Motor neuron (in vitro differentiated cells): ENCODE results near the gene CACNA1S. TPM values are rescaled to one million over a fixed set of nuclear protein-coding genes. Genes with fewer than 3 reads are reported as not detected.

ENCODE experiments used
- ATAC-seq, 8 experiments: fragments of 200-7000 bp; cut with Tn5 transposase; replicated peaks in 6 of 8; 2 replicates each; pipeline ENCODE4 v1.8.0; 2021; ENCODE audit warnings: mild to moderate bottlenecking in 8 of 8, moderate library complexity in 8 of 8
- H3K27ac ChIP-seq, 2 donors: fragments of 250-450 bp; sonication (Bioruptor Pico); 2 replicates each; pipeline ENCODE4 v1.9.0; 2021; ENCODE audit warnings: antibody characterized with exemption in 2 of 2, mild to moderate bottlenecking in 2 of 2, moderate library complexity in 1 of 2
- H3K4me1 ChIP-seq, 2 donors: fragments of 250-450 bp; sonication (Bioruptor Pico); replicated peaks in 1 of 2; 2 replicates each; pipeline ENCODE4 v1.6.1; 2021; ENCODE audit warnings: antibody characterized with exemption in 2 of 2, mild to moderate bottlenecking in 2 of 2, moderate library complexity in 1 of 2
- H3K4me3 ChIP-seq, 5 donors: fragments of 250-450 bp; sonication (Bioruptor Pico); 2 replicates each; pipeline ENCODE4 v1.9.0; 2021; ENCODE audit warnings: antibody characterized with exemption in 5 of 5, mild to moderate bottlenecking in 5 of 5, moderate library complexity in 4 of 5
- whole genome bisulfite sequencing, 10 experiments: fragments of 450-650 bp; shearing (Covaris generic); methylation state at CpG; one replicate each; pipeline ENCODE4 v1.0.0; 2022; 5-methylcytosine and 5-hydroxymethylcytosine counted together
- in situ Hi-C, 9 experiments: fragments of 400-800 bp; cut with MboI; loops; one replicate each; pipeline ENCODE4 v1.15.0; 2021; ENCODE audit warnings: low sequenced_read_pairs in 9 of 9, low pct_unique_long_range_greater_than_20kb in 2 of 9; ENCODE audit not compliant: unreplicated experiment in 9 of 9
- total RNA-seq, 8 experiments: library from RNA; unstranded; fragments of 300-600 nt; gene quantifications; 2 replicates each; pipeline versions ENCODE4 v1.2.3 to v1.2.4, GENCODE V29; 2022

CACNA1S gene
- total RNA-seq, 8 experiments from 2014 or later = under 0.01 to 0.09 (median 0.04) TPM; not detected in 4

- 40 to 80% (median 50%) methylated on average over 1 to 3 of the region's 4 CpGs; no CpG with 5 or more reads in 7 of the 10 experiments for WGBS, 10 experiments
- Histone ChIP-seq H3K4me1 (peaks cover 47 to 52% of the 10 kb centered on the region in 2 donors), H3K4me3 (no peak overlapping the region), H3K27ac (no peak overlapping the region)
- in situ Hi-C loops = no loop called here
- peak in 3 of 8 experiments; percentile 16 to 35 (median 22) for ATAC-seq
Observed at GRCh38 chr1:201094832-201095231, 17.4 kb downstream of the CACNA1S start.

GRCh38 chr1:201093962-201094361 lies 18.3 kb downstream of the CACNA1S start:
- in situ Hi-C loops = no loop called here
- H3K27ac ChIP-seq = no peak overlapping the region
- peaks cover 47 to 51% of the 10 kb centered on the region in 2 donors for H3K4me1 ChIP-seq
- H3K4me3 ChIP-seq = no peak overlapping the region
- ATAC-seq = no peak
- WGBS, 10 experiments = 17 to 100% (median 73%) methylated on average over 1 to 4 of the region's 7 CpGs

- 0 to 92% (median 72%) methylated on average over 1 to 7 of the region's 7 CpGs; no CpG with 5 or more reads in 5 of the 10 experiments for WGBS, 10 experiments
- Histone ChIP-seq H3K27ac (no peak overlapping the region), H3K4me1 (peaks cover 46 to 47% of the 10 kb centered on the region in 2 donors), H3K4me3 (no peak overlapping the region)
- ATAC-seq = no peak
- in situ Hi-C loops = no loop called here
Observed at GRCh38 chr1:201093561-201093960, 18.7 kb downstream of the CACNA1S start.

DNA sequence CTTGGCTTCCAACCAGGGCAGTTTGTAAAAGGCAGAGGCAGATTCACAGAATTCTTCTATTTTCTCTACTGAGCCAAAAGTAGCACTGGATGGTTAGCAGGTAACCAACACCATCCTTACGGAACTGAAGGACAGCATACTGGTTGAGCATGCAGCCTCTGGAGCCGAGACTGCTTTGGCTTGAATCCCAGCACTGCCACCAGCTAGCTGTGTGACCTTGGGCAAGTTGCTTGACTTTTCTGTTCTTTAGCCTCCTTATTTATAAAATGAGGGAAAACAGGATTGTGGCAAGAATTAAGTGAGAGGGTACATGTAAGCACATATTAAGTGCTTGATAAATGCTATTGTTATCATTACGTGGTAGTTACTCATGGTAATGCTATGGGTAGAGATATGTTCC lies 19.5 kb downstream of the CACNA1S start:
- Histone ChIP-seq H3K4me3 (no peak overlapping the region), H3K4me1 (peaks cover 44 to 46% of the 10 kb centered on the region in 2 donors), H3K27ac (no peak overlapping the region)
- in situ Hi-C loops = no loop called here
- 17 to 100% (median 84%) methylated on average over 1 to 3 of the region's 3 CpGs; no CpG with 5 or more reads in 2 of the 10 experiments for WGBS, 10 experiments
- ATAC-seq = no peak

- ATAC-seq = no peak
- no peak overlapping the region for H3K27ac ChIP-seq
- peaks cover 32 to 33% of the 10 kb centered on the region in 2 donors for H3K4me1 ChIP-seq
- no peak overlapping the region for H3K4me3 ChIP-seq
- WGBS, 10 experiments = 65 to 100% (median 100%) methylated on average over 1 to 4 of the region's 4 CpGs; no CpG with 5 or more reads in 4 of the 10 experiments
- in situ Hi-C loops = no loop called here
Observed at GRCh38 chr1:201091256-201091655, 21.0 kb downstream of the CACNA1S start.

GRCh38 chr1:201090541-201090940 lies 21.7 kb downstream of the CACNA1S start:
- ATAC-seq = no peak
- 0 to 100% (median 84%) methylated on average over 1 to 4 of the region's 4 CpGs; no CpG with 5 or more reads in 3 of the 10 experiments for WGBS, 10 experiments
- Histone ChIP-seq H3K4me3 (no peak overlapping the region), H3K27ac (no peak overlapping the region), H3K4me1 (peaks cover 25 to 26% of the 10 kb centered on the region in 2 donors)
- in situ Hi-C loops = no loop called here

- Histone ChIP-seq H3K4me1 (peaks cover 22 to 24% of the 10 kb centered on the region in 2 donors), H3K27ac (no peak overlapping the region), H3K4me3 (no peak overlapping the region)
- whole genome bisulfite sequencing, 10 experiments = 26 to 70% (median 44%) methylated on average over 2 to 4 of the region's 5 CpGs; no CpG with 5 or more reads in 5 of the 10 experiments
- in situ Hi-C loops = no loop called here
- peak in 5 of 8 experiments; percentile 30 to 69 (median 51) for ATAC-seq
Observed at GRCh38 chr1:201089596-201089995, 22.6 kb downstream of the CACNA1S start.

- Histone ChIP-seq H3K4me1 (peaks cover 25 to 30% of the 10 kb centered on the region in 2 donors), H3K27ac (no peak overlapping the region), H3K4me3 (no peak overlapping the region)
- peak in 1 of 8 experiments; percentile 10 for ATAC-seq
- in situ Hi-C loops = no loop called here
- WGBS, 10 experiments = 40 to 95% (median 93%) methylated on average over 2 to 18 of the region's 19 CpGs; no CpG with 5 or more reads in 3 of the 10 experiments
Observed at GRCh38 chr1:201088901-201089525, 23.2 kb downstream of the CACNA1S start.

- peaks cover 31 to 36% of the 10 kb centered on the region in 2 donors for H3K4me1 ChIP-seq
- WGBS, 10 experiments = 25 to 100% (median 82%) methylated on average over 1 to 4 of the region's 4 CpGs
- in situ Hi-C loops = no loop called here
- ATAC-seq = no peak
- no peak overlapping the region for H3K4me3 ChIP-seq
- H3K27ac ChIP-seq = no peak overlapping the region
Observed at GRCh38 chr1:201088395-201088794, 23.8 kb downstream of the CACNA1S start.

DNA sequence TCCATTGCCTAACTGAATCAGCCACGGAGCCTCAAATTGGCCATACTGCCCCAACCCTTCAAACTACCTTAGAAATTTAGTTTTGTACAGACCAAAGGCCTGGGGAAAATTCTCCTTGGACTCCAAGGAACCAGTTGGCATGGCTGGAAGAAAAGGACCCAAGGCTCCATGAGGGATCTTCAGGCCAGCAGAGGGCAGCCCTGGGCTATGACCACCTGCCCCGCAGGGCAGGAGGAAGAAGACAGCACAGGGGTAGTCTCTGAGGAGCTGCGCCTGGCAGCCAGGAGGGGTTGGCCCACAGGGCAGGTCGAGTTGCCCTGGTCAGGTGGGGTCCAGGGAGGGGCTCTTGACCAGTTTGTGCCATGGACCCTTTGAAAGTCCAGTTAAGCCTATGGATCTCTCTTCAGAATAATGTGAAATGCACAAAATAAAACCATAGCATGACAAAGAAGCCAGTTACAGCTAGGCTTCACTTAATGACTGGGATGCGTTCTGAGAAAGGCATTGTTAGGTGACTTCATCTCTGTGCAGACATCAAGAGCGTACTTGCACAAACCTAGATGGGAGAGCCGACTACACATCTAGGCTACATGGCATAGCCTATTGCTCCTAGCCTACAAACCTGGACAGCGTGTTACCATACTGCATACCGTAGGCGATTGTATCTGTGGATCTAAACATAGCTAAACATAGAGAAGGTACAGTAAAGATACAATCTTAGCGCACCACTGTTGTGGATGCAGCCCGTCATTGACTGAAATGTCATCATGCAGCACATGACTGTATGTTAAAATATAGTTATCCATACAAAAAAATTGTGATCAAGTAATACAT lies 26.1 kb downstream of the CACNA1S start:
- peaks cover 35 to 38% of the 10 kb centered on the region in 2 donors for H3K4me1 ChIP-seq
- H3K4me3 ChIP-seq = no peak overlapping the region
- in situ Hi-C loops = no loop called here
- WGBS, 10 experiments = 45 to 89% (median 73%) methylated on average over 3 to 12 of the region's 12 CpGs; no CpG with 5 or more reads in 1 of the 10 experiments
- H3K27ac ChIP-seq = no peak overlapping the region
- peak in 4 of 8 experiments; percentile 9 to 91 (median 84) for ATAC-seq

GRCh38 chr1:201084295-201084694 lies 27.9 kb downstream of the CACNA1S start:
- WGBS, 10 experiments = 0 to 33% (median 6%) methylated on average over 1 to 6 of the region's 6 CpGs; no CpG with 5 or more reads in 1 of the 10 experiments
- peak in 6 of 8 experiments; percentile 20 to 99 (median 99) for ATAC-seq
- in situ Hi-C loops = no loop called here
- Histone ChIP-seq H3K27ac (peak overlapping the region; percentile 64 to 79), H3K4me3 (no peak overlapping the region), H3K4me1 (peaks cover 25 to 27% of the 10 kb centered on the region in 2 donors)

DNA sequence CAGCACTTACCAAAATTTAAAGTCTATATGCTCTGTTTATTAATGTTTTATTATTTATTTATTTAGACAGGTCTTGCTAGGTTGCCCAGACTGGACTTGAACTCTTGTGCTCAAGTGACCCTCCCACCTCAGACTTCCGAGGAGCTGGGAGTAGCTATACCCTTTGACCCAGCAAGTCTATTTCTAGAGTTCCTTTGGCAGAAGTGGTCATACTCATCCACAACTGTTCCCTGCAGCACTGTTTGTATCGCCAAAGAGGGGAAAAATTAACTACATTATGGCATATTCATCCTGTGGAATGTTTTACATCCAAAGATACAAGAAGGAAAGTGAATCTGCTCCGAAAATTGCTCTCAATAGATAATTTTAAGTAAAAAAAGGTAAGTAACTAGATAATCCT lies 28.5 kb downstream of the CACNA1S start:
- 13 to 80% (median 60%) methylated on average over 1 to 3 of the region's 3 CpGs; no CpG with 5 or more reads in 2 of the 10 experiments for WGBS, 10 experiments
- Histone ChIP-seq H3K4me3 (no peak overlapping the region), H3K4me1 (peaks cover 22 to 23% of the 10 kb centered on the region in 2 donors), H3K27ac (peak overlapping the region; percentile 64 to 79)
- ATAC-seq = peak in 2 of 8 experiments; percentile 16 to 19
- in situ Hi-C loops = no loop called here

- Histone ChIP-seq H3K4me3 (no peak overlapping the region), H3K27ac (no peak overlapping the region), H3K4me1 (peaks cover 21 to 34% of the 10 kb centered on the region in 2 donors)
- in situ Hi-C loops = no loop called here
- no peak for ATAC-seq
- 71 to 100% (median 80%) methylated on average over 2 to 3 of the region's 3 CpGs; no CpG with 5 or more reads in 1 of the 10 experiments for WGBS, 10 experiments
Observed at GRCh38 chr1:201080135-201080534, 32.1 kb downstream of the CACNA1S start.
